AML-193 (cell line): ENCODE measurements around the gene CR2.
"Not testable (repeated sequence)": the region's sequence is repeated elsewhere in the genome, so short reads cannot be mapped to it uniquely, and the experiment has no call there.

Source experiments
- DNase-seq, 2 experiments: peaks; one replicate each; lab custom pipeline; 2025; lab: John Stamatoyannopoulos, UW

The CR2 gene

GRCh38 chr1:207444514-207445217, 9.5 kb upstream of the CR2 start:
- no peak for DNase-seq

- DNase-seq = no peak
Measured at GRCh38 chr1:207453710-207454045, 450 bp upstream of the CR2 start.

GRCh38 chr1:207455183-207455754, 1.1 kb downstream of the CR2 start:
- no peak for DNase-seq

GRCh38 chr1:207458414-207458813, 4.3 kb downstream of the CR2 start:
- DNase-seq = no peak

- no peak for DNase-seq
Measured at GRCh38 chr1:207459008-207459407, 4.9 kb downstream of the CR2 start.

GRCh38 chr1:207461649-207462048, 7.5 kb downstream of the CR2 start:
- DNase-seq = no peak

- no peak for DNase-seq
Measured at GRCh38 chr1:207462535-207462934, 8.4 kb downstream of the CR2 start.

- no peak for DNase-seq
Measured at GRCh38 chr1:207463021-207463420, 8.9 kb downstream of the CR2 start.

- no peak for DNase-seq
Measured at GRCh38 chr1:207463571-207463970, 9.4 kb downstream of the CR2 start.

- DNase-seq = no peak
Measured at GRCh38 chr1:207470927-207471326, 16.8 kb downstream of the CR2 start.

- no peak for DNase-seq
Measured at GRCh38 chr1:207474210-207474609, 20.1 kb downstream of the CR2 start.

GRCh38 chr1:207486198-207486597, 32.1 kb downstream of the CR2 start:
- no peak for DNase-seq

- no peak for DNase-seq
Measured at GRCh38 chr1:207487636-207488035, 33.5 kb downstream of the CR2 start.

- no peak for DNase-seq
Measured at GRCh38 chr1:207493212-207493611, 39.1 kb downstream of the CR2 start.

GRCh38 chr1:207494171-207494570, 40.0 kb downstream of the CR2 start:
- no peak for DNase-seq

- DNase-seq = not testable (repeated sequence)
Measured at GRCh38 chr1:207495281-207495680, 41.2 kb downstream of the CR2 start.

- peak; percentile 56 for DNase-seq
Measured at GRCh38 chr1:207495801-207496792, 42.0 kb downstream of the CR2 start, which contains the start of gene CR1. Gene CR1, plus strand, starts transcription at chr1:207496157. Its CDS starts 111 bp downstream, at chr1:207496268.

- DNase-seq = peak; percentile 82 to 86
Measured at GRCh38 chr1:207497941-207498340, 43.8 kb downstream of the CR2 start.

GRCh38 chr1:207499573-207499972, 45.4 kb downstream of the CR2 start:
- peak; percentile 68 to 82 for DNase-seq

- no peak for DNase-seq
Measured at GRCh38 chr1:207500306-207500705, 46.2 kb downstream of the CR2 start.

- DNase-seq = no peak
Measured at GRCh38 chr1:207501071-207501470, 46.9 kb downstream of the CR2 start.

- DNase-seq = no peak
Measured at GRCh38 chr1:207502726-207503125, 48.6 kb downstream of the CR2 start.

- DNase-seq = no peak
Measured at GRCh38 chr1:207503950-207504349, 49.8 kb downstream of the CR2 start.
